GM23248 (cell line): ENCODE results near the gene BIK. TPM values are rescaled to one million over a fixed set of nuclear protein-coding genes. Genes with fewer than 3 reads are reported as not detected.

Experiments
- DNase-seq: peaks from one replicate; pipeline ENCODE4 v3.0.0-alpha.2; 2015
- H2AFZ ChIP-seq: fragments of 200-600 bp; sonication (generic); 2 replicates; pipeline ENCODE4 v1.6.1; 2016; ENCODE audit warnings: antibody characterized with exemption
- H3F3A ChIP-seq: fragments of 200-600 bp; sonication (generic); 2 replicates; pipeline ENCODE4 v1.6.1; 2016; ENCODE audit warnings: mild to moderate bottlenecking, antibody characterized with exemption, mixed run types; ENCODE audit not compliant: insufficient read depth
- H3K27ac ChIP-seq: fragments of 200-600 bp; sonication (generic); 2 replicates; pipeline ENCODE4 v1.5.1; 2016; ENCODE audit warnings: mild to moderate bottlenecking
- H3K27me3 ChIP-seq: fragments of 200-600 bp; sonication (generic); replicated peaks from 2 replicates; pipeline ENCODE4 v1.6.1; 2016; ENCODE audit warnings: mild to moderate bottlenecking; ENCODE audit not compliant: insufficient read depth
- H3K36me3 ChIP-seq: fragments of 200-600 bp; sonication (generic); 2 replicates; pipeline ENCODE4 v1.6.1; 2016; ENCODE audit warnings: low read depth, mild to moderate bottlenecking
- H3K4me1 ChIP-seq: fragments of 200-600 bp; sonication (generic); 2 replicates; pipeline ENCODE4 v1.6.1; 2016; ENCODE audit warnings: mild to moderate bottlenecking; ENCODE audit not compliant: insufficient read depth
- H3K4me2 ChIP-seq: fragments of 200-600 bp; sonication (generic); one replicate; pipeline ENCODE4 v1.6.1; 2016; ENCODE audit warnings: mild to moderate bottlenecking; ENCODE audit not compliant: unreplicated experiment
- H3K4me3 ChIP-seq: fragments of 200-600 bp; sonication (generic); 2 replicates; pipeline ENCODE4 v1.5.1; 2016; ENCODE audit warnings: mild to moderate bottlenecking
- H3K79me2 ChIP-seq: fragments of 200-600 bp; sonication (generic); 2 replicates; pipeline ENCODE4 v1.6.1; 2016; ENCODE audit warnings: mild to moderate bottlenecking; ENCODE audit not compliant: insufficient read depth
- H3K9ac ChIP-seq: fragments of 200-600 bp; sonication (generic); 2 replicates; pipeline ENCODE4 v1.6.1; 2016; ENCODE audit warnings: mild to moderate bottlenecking
- H3K9me2 ChIP-seq: fragments of 200-600 bp; sonication (generic); 2 replicates; pipeline ENCODE4 v1.6.1; 2016; ENCODE audit warnings: mixed run types, mild to moderate bottlenecking, moderate library complexity; ENCODE audit not compliant: insufficient read depth
- H3K9me3 ChIP-seq: fragments of 200-600 bp; sonication (generic); one replicate; pipeline ENCODE4 v1.6.1; 2017; ENCODE audit warnings: low read depth
- H4K20me1 ChIP-seq: fragments of 200-600 bp; sonication (generic); 2 replicates; pipeline ENCODE4 v1.6.0; 2016; ENCODE audit not compliant: insufficient read depth
- EZH2 ChIP-seq: fragments of 200-600 bp; sonication (generic); IDR thresholded peaks from 2 replicates; pipeline ENCODE4 v1.6.1; 2018; ENCODE audit warnings: antibody characterized with exemption, mild to moderate bottlenecking; ENCODE audit not compliant: insufficient read depth, poor library complexity, severe bottlenecking
- EZH2phosphoT487 ChIP-seq: fragments of 200-600 bp; sonication (generic); IDR thresholded peaks from 2 replicates; pipeline ENCODE4 v1.6.1; 2018; ENCODE audit warnings: antibody characterized with exemption, moderate library complexity, mild to moderate bottlenecking, low read depth; ENCODE audit not compliant: insufficient read depth
- WGBS, 2 experiments: methylation state at CpG; one replicate each; pipeline ENCODE4 v1.1.6; 2015 to 2017; ENCODE audit warnings: low lambda C conversion rate in 2 of 2, low coverage in 1 of 2; ENCODE audit errors: missing lambda C conversion rate in 2 of 2; 5-methylcytosine and 5-hydroxymethylcytosine counted together
- in situ Hi-C: fragments of 300-500 bp; cut with MboI; formaldehyde crosslinking; loops from 2 replicates; pipeline ENCODE4 v1.15.0; 2020
- polyA plus RNA-seq: library from polyadenylated mRNA; unstranded; fragments of >200 nt; fragmentation: Nextera tagmentation; extraction: Ambion mirVana; gene quantifications from 2 replicates; pipeline ENCODE4 v1.2.1, GENCODE V29; 2016
- total RNA-seq: library from RNA; depleted of rRNA; stranded (reverse); fragments of >200 nt; shearing (Covaris generic); gene quantifications from 2 replicates; pipeline ENCODE4 v1.2.3, GENCODE V29; 2014

Gene BIK
- total and polyA plus RNA-seq, 2 experiments from 2014 or later, result not detected

- H3K4me1 ChIP-seq, result peaks cover under 1% of the 10 kb centered on the region; the same call in 1 of the 2 replicates
- H3K9me2 ChIP-seq, result no peaks in the 10 kb centered on the region
- no peak overlapping the region for H3K4me2 ChIP-seq
- H3K9me3 ChIP-seq, result no peaks in the 10 kb centered on the region
- no peak for TF ChIP-seq EZH2
- in situ Hi-C loops, result no loop called here
- H3K27me3 ChIP-seq, result no peaks in the 10 kb centered on the region
- no peaks in the 10 kb centered on the region for H3K36me3 ChIP-seq
- no peak overlapping the region for H3K4me3 ChIP-seq
- no peak for DNase-seq
- WGBS, 2 experiments, result 61 to 62% methylated on average over 6 of the region's 6 CpGs
- peaks cover 22% of the 10 kb centered on the region for H3K79me2 ChIP-seq
- H4K20me1 ChIP-seq, result no peaks in the 10 kb centered on the region
- no peak overlapping the region for H3K9ac ChIP-seq
- H3F3A ChIP-seq, result no peaks in the 10 kb centered on the region
- H3K27ac ChIP-seq, result no peak overlapping the region
- H2AFZ ChIP-seq, result no peak overlapping the region
These were observed 38.0 kb downstream of the BIK start for GRCh38 chr22:43148581-43148980.

- Histone ChIP-seq H4K20me1 (0 out of 2 replicates have a peak, but pooled peaks cover under 1% of the 10 kb centered on the region), H3F3A (no peaks in the 10 kb centered on the region), H2AFZ (peak overlapping the region; percentile 78), H3K27ac (no peak overlapping the region), H3K4me1 (peaks cover 11% of the 10 kb centered on the region; the same call in 1 of the 2 replicates), H3K9me2 (no peaks in the 10 kb centered on the region), H3K9ac (peak overlapping the region; percentile 94), H3K9me3 (no peaks in the 10 kb centered on the region), H3K4me2 (peak overlapping the region; percentile 97), H3K4me3 (peak overlapping the region; percentile 97), H3K27me3 (no peaks in the 10 kb centered on the region), H3K79me2 (peaks cover 44% of the 10 kb centered on the region), H3K36me3 (no peaks in the 10 kb centered on the region)
- in situ Hi-C loops, result no loop called here
- WGBS, 2 experiments, result 65 to 69% methylated on average over 15 of the region's 15 CpGs
- no peak for TF ChIP-seq EZH2phosphoT487
- DNase-seq, result peak; percentile 18
These were observed 40.2 kb downstream of the BIK start for GRCh38 chr22:43150731-43151206.

GRCh38 chr22:43151251-43152002, 40.9 kb downstream of the BIK start, which contains the start of gene TSPO:
TSPO (plus strand) TSS chr22:43151559; CDS start chr22:43159239, 7,680 bp downstream.
- H3K36me3 ChIP-seq, result no peaks in the 10 kb centered on the region
- peak within 1 kb of the TSS; percentile 97 for H3K4me3 ChIP-seq
- peaks cover 50% of the 10 kb centered on the region for H3K79me2 ChIP-seq
- peak within 1 kb of the TSS; percentile 97 for H3K4me2 ChIP-seq
- no peaks in the 10 kb centered on the region for H3K9me3 ChIP-seq
- 0 out of 2 replicates have a peak, but pooled peaks cover 5% of the 10 kb centered on the region for H4K20me1 ChIP-seq
- H2AFZ ChIP-seq, result peak within 1 kb of the TSS; percentile 78
- peak within 1 kb of the TSS; percentile 94 for H3K9ac ChIP-seq
- H3K27ac ChIP-seq, result peak within 1 kb of the TSS; percentile 88
- DNase-seq, result peak; percentile 82
- H3K9me2 ChIP-seq, result no peaks in the 10 kb centered on the region
- TF ChIP-seq EZH2phosphoT487, result no peak
- no peak for TF ChIP-seq EZH2
- WGBS, 2 experiments, result 2% methylated on average over 48 to 59 of the region's 75 CpGs
- H3K4me1 ChIP-seq, result peaks cover 15% of the 10 kb centered on the region; the same call in 1 of the 2 replicates
- no peaks in the 10 kb centered on the region for H3K27me3 ChIP-seq
- in situ Hi-C loops, result no loop called here
- no peaks in the 10 kb centered on the region for H3F3A ChIP-seq

GRCh38 chr22:43152003-43152356, 41.4 kb downstream of the BIK start:
- no peaks in the 10 kb centered on the region for H3K27me3 ChIP-seq
- peaks cover 15% of the 10 kb centered on the region; the same call in 1 of the 2 replicates for H3K4me1 ChIP-seq
- H2AFZ ChIP-seq, result peak overlapping the region; percentile 78
- H3K9me3 ChIP-seq, result no peaks in the 10 kb centered on the region
- 0 to 1% methylated on average over 18 of the region's 18 CpGs for WGBS, 2 experiments
- no peak for DNase-seq
- H3K4me2 ChIP-seq, result peak overlapping the region; percentile 97
- TF ChIP-seq EZH2 (no peak), EZH2phosphoT487 (no peak)
- no peaks in the 10 kb centered on the region for H3K9me2 ChIP-seq
- H3F3A ChIP-seq, result no peaks in the 10 kb centered on the region
- H3K36me3 ChIP-seq, result no peaks in the 10 kb centered on the region
- peak overlapping the region; percentile 97 for H3K4me3 ChIP-seq
- peaks cover 55% of the 10 kb centered on the region for H3K79me2 ChIP-seq
- in situ Hi-C loops, result no loop called here
- 0 out of 2 replicates have a peak, but pooled peaks cover 5% of the 10 kb centered on the region for H4K20me1 ChIP-seq
- peak overlapping the region; percentile 94 for H3K9ac ChIP-seq
- H3K27ac ChIP-seq, result peak overlapping the region; percentile 88
